ENCODE data around the gene AOC1.

Gene AOC1

DNA sequence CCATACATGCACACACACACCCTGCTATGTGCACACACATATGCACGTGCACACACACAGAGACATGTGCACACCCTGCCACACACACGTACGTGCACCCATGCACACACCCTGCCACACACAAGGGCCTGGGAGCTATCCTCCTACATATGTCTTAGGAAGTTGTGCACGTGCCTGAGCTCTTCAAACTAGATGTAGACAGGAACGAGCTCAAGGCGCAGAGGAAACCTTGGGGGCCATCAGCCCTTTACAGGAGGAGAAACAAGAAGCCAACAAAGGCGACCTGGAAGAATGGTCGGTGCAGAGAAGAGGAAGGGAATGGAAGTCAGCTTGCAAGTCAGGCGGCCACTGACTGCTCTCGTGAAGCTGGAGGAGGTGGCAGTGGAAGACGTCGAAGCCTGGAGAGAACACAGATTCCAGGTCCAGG, 58.7 kb downstream of the AOC1 start:
- ATAC-seq = peak; percentile 20; the same call in 1 of the 3 replicates
- no peak for TF ChIP-seq ZFP30 (CRISPR knock-in tag; IDR thresholded peaks at IDR 0.05)
- TF ChIP-seq, protein P1, sequence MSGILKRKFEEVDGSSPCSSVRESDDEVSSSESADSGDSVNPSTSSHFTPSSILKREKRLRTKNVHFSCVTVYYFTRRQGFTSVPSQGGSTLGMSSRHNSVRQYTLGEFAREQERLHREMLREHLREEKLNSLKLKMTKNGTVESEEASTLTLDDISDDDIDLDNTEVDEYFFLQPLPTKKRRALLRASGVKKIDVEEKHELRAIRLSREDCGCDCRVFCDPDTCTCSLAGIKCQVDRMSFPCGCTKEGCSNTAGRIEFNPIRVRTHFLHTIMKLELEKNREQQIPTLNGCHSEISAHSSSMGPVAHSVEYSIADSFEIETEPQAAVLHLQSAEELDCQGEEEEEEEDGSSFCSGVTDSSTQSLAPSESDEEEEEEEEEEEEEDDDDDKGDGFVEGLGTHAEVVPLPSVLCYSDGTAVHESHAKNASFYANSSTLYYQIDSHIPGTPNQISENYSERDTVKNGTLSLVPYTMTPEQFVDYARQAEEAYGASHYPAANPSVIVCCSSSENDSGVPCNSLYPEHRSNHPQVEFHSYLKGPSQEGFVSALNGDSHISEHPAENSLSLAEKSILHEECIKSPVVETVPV (CRISPR knock-in tag; IDR thresholded peaks at IDR 0.05) = no peak
- TF ChIP-seq, protein P2, sequence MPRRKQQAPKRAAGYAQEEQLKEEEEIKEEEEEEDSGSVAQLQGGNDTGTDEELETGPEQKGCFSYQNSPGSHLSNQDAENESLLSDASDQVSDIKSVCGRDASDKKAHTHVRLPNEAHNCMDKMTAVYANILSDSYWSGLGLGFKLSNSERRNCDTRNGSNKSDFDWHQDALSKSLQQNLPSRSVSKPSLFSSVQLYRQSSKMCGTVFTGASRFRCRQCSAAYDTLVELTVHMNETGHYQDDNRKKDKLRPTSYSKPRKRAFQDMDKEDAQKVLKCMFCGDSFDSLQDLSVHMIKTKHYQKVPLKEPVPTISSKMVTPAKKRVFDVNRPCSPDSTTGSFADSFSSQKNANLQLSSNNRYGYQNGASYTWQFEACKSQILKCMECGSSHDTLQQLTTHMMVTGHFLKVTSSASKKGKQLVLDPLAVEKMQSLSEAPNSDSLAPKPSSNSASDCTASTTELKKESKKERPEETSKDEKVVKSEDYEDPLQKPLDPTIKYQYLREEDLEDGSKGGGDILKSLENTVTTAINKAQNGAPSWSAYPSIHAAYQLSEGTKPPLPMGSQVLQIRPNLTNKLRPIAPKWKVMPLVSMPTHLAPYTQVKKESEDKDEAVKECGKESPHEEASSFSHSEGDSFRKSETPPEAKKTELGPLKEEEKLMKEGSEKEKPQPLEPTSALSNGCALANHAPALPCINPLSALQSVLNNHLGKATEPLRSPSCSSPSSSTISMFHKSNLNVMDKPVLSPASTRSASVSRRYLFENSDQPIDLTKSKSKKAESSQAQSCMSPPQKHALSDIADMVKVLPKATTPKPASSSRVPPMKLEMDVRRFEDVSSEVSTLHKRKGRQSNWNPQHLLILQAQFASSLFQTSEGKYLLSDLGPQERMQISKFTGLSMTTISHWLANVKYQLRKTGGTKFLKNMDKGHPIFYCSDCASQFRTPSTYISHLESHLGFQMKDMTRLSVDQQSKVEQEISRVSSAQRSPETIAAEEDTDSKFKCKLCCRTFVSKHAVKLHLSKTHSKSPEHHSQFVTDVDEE (CRISPR knock-in tag; IDR thresholded peaks at IDR 0.05) = no peak
- TF ChIP-seq GLIS3 (CRISPR knock-in tag; IDR thresholded peaks at IDR 0.05) = no peak
- TF ChIP-seq SNAI2 (CRISPR knock-in tag; IDR thresholded peaks at IDR 0.05) = no peak
